Measurements from ENCODE around the gene ARHGAP21.
"Not testable (repeated sequence)": the region's sequence is repeated elsewhere in the genome, so short reads cannot be mapped to it uniquely, and the experiment has no call there.

The ARHGAP21 gene

GRCh38 chr10:24669285-24669852, 54.3 kb downstream of the ARHGAP21 start:
- no peak for DNase-seq (ENCODE audit: low read depth in 1 of 2, low spot score in 1 of 2)
- TF ChIP-seq JUND (IDR thresholded peaks at IDR 0.05; ENCODE audit: low read depth): no peak
- in situ Hi-C loops (cut with HindIII; ENCODE audit: low pct_unique_long_range_greater_than_20kb, low sequenced_read_pairs): no loop called here

GRCh38 chr10:24668247-24668646, 55.4 kb downstream of the ARHGAP21 start:
- in situ Hi-C loops (cut with HindIII; ENCODE audit: low pct_unique_long_range_greater_than_20kb, low sequenced_read_pairs): no loop called here
- TF ChIP-seq JUND (IDR thresholded peaks at IDR 0.05; ENCODE audit: low read depth): no peak
- no peak for DNase-seq (ENCODE audit: low read depth in 1 of 2, low spot score in 1 of 2)

- DNase-seq (ENCODE audit: low read depth in 1 of 2, low spot score in 1 of 2): no peak
- in situ Hi-C loops (cut with HindIII; ENCODE audit: low pct_unique_long_range_greater_than_20kb, low sequenced_read_pairs): no loop called here
- TF ChIP-seq JUND (IDR thresholded peaks at IDR 0.05; ENCODE audit: low read depth): no peak
Measured at GRCh38 chr10:24664991-24665390, 58.7 kb downstream of the ARHGAP21 start.

GRCh38 chr10:24661376-24661775, 62.3 kb downstream of the ARHGAP21 start:
- in situ Hi-C loops (cut with HindIII; ENCODE audit: low pct_unique_long_range_greater_than_20kb, low sequenced_read_pairs): no loop called here
- no peak for TF ChIP-seq JUND (IDR thresholded peaks at IDR 0.05; ENCODE audit: low read depth)

GRCh38 chr10:24658319-24658718, 65.4 kb downstream of the ARHGAP21 start:
- DNase-seq (ENCODE audit: low read depth in 1 of 2, low spot score in 1 of 2); in situ Hi-C loops (cut with HindIII; ENCODE audit: low pct_unique_long_range_greater_than_20kb, low sequenced_read_pairs): not testable (repeated sequence)

More at GRCh38 chr10:24661376-24661775, 62.3 kb downstream of the ARHGAP21 start:
- no peak for DNase-seq (ENCODE audit: low read depth in 1 of 2, low spot score in 1 of 2)

- DNase-seq (ENCODE audit: low read depth in 1 of 2, low spot score in 1 of 2); in situ Hi-C loops (cut with HindIII; ENCODE audit: low pct_unique_long_range_greater_than_20kb, low sequenced_read_pairs): not testable (repeated sequence)
Measured at GRCh38 chr10:24656326-24656725, 67.4 kb downstream of the ARHGAP21 start.

- in situ Hi-C loops (cut with HindIII; ENCODE audit: low pct_unique_long_range_greater_than_20kb, low sequenced_read_pairs): no loop called here
- TF ChIP-seq JUND (IDR thresholded peaks at IDR 0.05; ENCODE audit: low read depth): no peak
- no peak for DNase-seq (ENCODE audit: low read depth in 1 of 2, low spot score in 1 of 2)
Measured at GRCh38 chr10:24652381-24652957, 71.2 kb downstream of the ARHGAP21 start.

GRCh38 chr10:24651923-24652322, 71.8 kb downstream of the ARHGAP21 start:
- in situ Hi-C loops (cut with HindIII; ENCODE audit: low pct_unique_long_range_greater_than_20kb, low sequenced_read_pairs): no loop called here
- no peak for DNase-seq (ENCODE audit: low read depth in 1 of 2, low spot score in 1 of 2)
- TF ChIP-seq JUND (IDR thresholded peaks at IDR 0.05; ENCODE audit: low read depth): no peak

- in situ Hi-C loops (cut with HindIII; ENCODE audit: low pct_unique_long_range_greater_than_20kb, low sequenced_read_pairs): no loop called here
- DNase-seq (ENCODE audit: low read depth in 1 of 2, low spot score in 1 of 2): no peak
- no peak for TF ChIP-seq JUND (IDR thresholded peaks at IDR 0.05; ENCODE audit: low read depth)
Measured at GRCh38 chr10:24650669-24651391, 72.9 kb downstream of the ARHGAP21 start.

GRCh38 chr10:24645784-24646183, 77.9 kb downstream of the ARHGAP21 start:
- no peak for TF ChIP-seq JUND (IDR thresholded peaks at IDR 0.05; ENCODE audit: low read depth)
- in situ Hi-C loops (cut with HindIII; ENCODE audit: low pct_unique_long_range_greater_than_20kb, low sequenced_read_pairs): no loop called here
- DNase-seq (ENCODE audit: low read depth in 1 of 2, low spot score in 1 of 2): no peak

- TF ChIP-seq JUND (IDR thresholded peaks at IDR 0.05; ENCODE audit: low read depth): no peak
- no peak for DNase-seq (ENCODE audit: low read depth in 1 of 2, low spot score in 1 of 2)
- in situ Hi-C loops (cut with HindIII; ENCODE audit: low pct_unique_long_range_greater_than_20kb, low sequenced_read_pairs): no loop called here
Measured at GRCh38 chr10:24645022-24645421, 78.7 kb downstream of the ARHGAP21 start.

- no peak for TF ChIP-seq JUND (IDR thresholded peaks at IDR 0.05; ENCODE audit: low read depth)
- DNase-seq (ENCODE audit: low read depth in 1 of 2, low spot score in 1 of 2): no peak
- in situ Hi-C loops (cut with HindIII; ENCODE audit: low pct_unique_long_range_greater_than_20kb, low sequenced_read_pairs): no loop called here
Measured at GRCh38 chr10:24643679-24644209, 79.9 kb downstream of the ARHGAP21 start.

All from T47D (cell line).